ENCODE results near the gene TRHDE. TPM values are rescaled to one million over a fixed set of nuclear protein-coding genes. Genes with fewer than 3 reads are reported as not detected.
"Not testable (repeated sequence)": the region's sequence is repeated elsewhere in the genome, so short reads cannot be mapped to it uniquely, and the experiment has no call there.

TRHDE gene
- total and polyA plus RNA-seq, 8 donors = 1.9 to 30.2 (median 17.9) TPM

DNA sequence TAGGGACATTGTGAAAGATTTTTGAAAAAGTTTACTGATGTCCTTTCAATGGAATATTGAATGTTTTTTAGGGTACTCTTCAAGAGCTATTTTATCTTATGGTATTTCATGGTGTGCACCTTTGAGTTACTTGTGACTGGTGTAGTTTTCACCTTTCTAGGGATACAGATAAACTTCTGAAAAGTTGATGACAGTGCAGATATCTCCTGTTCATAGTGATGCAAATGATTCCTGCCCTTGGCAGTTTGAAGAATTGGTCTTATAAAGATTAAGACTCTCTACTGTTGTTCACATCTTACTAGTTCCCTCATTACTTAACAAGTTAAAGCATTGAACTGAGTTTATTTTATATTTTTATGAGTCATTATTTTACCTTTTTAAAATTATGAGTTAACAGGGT lies 408.9 kb downstream of the TRHDE start:
- H3K9me3 ChIP-seq = no peaks in the 10 kb centered on the region
- no peak for DNase-seq
- H3K4me3 ChIP-seq = no peak overlapping the region
- no peak for ATAC-seq
- TF ChIP-seq, protein P1, sequence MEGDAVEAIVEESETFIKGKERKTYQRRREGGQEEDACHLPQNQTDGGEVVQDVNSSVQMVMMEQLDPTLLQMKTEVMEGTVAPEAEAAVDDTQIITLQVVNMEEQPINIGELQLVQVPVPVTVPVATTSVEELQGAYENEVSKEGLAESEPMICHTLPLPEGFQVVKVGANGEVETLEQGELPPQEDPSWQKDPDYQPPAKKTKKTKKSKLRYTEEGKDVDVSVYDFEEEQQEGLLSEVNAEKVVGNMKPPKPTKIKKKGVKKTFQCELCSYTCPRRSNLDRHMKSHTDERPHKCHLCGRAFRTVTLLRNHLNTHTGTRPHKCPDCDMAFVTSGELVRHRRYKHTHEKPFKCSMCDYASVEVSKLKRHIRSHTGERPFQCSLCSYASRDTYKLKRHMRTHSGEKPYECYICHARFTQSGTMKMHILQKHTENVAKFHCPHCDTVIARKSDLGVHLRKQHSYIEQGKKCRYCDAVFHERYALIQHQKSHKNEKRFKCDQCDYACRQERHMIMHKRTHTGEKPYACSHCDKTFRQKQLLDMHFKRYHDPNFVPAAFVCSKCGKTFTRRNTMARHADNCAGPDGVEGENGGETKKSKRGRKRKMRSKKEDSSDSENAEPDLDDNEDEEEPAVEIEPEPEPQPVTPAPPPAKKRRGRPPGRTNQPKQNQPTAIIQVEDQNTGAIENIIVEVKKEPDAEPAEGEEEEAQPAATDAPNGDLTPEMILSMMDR (IDR thresholded peaks at IDR 0.05) = no peak
- no peak for FAIRE-seq
- H3K36me3 ChIP-seq = no peaks in the 10 kb centered on the region
- no peaks in the 10 kb centered on the region for H3K4me1 ChIP-seq
- H3K27me3 ChIP-seq = no peaks in the 10 kb centered on the region
- H3K27ac ChIP-seq = no peak overlapping the region
- intact Hi-C loops (cut with DNase I) = no loop called here

DNA sequence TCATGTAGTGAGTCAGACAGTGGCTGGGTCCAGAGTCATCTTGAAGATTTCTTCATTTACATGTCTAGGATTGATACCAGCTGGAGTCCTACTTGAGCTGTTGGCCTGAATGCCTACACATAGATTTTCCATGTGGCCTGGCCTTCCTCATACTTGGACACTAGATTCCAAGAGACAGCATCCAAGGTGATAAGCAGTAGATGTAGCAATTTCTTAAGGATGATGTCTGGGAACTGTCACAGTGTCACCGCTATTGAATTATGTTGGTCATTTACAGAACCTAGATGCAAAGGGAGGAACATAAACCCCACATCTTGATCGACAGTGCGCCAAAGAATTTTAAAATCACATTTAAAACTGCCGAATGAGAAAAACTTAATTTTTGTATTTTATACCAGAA lies 412.3 kb downstream of the TRHDE start:
- TF ChIP-seq, protein P1 (IDR thresholded peaks at IDR 0.05) = no peak
- no peak for FAIRE-seq
- H3K4me1 ChIP-seq = no peaks in the 10 kb centered on the region

DNA sequence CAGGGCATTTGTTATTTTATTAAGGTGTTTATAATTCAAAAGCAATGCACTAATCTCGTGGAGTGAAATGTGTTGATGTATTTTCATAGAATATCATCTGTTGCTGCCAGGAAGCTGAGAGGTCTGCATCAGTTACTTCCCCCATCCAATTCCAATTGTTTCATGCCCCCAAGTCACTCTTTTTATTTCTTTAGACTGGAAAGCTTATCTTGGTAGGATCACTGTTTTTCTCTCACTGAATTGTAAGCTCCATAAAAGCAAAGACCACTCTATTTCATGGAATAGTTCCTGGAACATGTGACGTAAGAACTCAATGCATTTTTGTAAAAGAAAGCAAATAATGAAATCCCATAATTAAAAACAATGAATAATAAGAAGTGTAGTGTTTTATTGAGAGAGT lies 420.2 kb downstream of the TRHDE start:
- no peak for DNase-seq
- 60% methylated on average over 2 of the region's 2 CpGs for WGBS, 2 donors
- no peak for FAIRE-seq

More for the DNA sequence above, 412.3 kb downstream of the TRHDE start:
- Histone ChIP-seq H3K27ac (no peak overlapping the region), H3K27me3 (no peaks in the 10 kb centered on the region), H3K9me3 (no peaks in the 10 kb centered on the region), H3K4me3 (no peak overlapping the region), H3K36me3 (no peaks in the 10 kb centered on the region)
- WGBS, 2 donors = 85 to 92% methylated on average over 4 of the region's 4 CpGs
- intact Hi-C loops (cut with DNase I) = no loop called here
- DNase-seq (no peak), ATAC-seq (no peak)

DNA sequence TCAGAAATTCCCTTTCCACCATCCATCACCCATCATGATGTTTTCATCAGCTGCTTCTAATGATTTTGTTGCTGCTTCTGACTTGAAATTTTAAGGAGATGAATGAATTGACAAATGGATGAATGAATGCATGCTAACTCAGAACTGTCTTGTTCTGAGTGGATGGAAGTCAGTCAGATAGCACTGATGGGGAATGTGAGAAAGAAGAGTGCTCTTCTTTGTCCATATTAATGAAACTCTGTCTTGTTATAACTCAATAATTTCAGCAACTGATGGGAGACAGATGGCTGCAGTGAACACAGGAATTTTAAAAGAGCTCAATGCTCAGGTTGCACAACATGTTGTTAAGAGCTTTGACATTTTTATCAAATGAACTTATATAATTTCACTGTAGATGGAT lies 422.0 kb downstream of the TRHDE start:
- ATAC-seq = no peak
- H3K9me3 ChIP-seq = no peaks in the 10 kb centered on the region
- intact Hi-C loops (cut with DNase I) = no loop called here

More for the DNA sequence above, 420.2 kb downstream of the TRHDE start:
- TF ChIP-seq, protein P1 (IDR thresholded peaks at IDR 0.05) = no peak
- intact Hi-C loops (cut with DNase I) = no loop called here
- no peak overlapping the region for H3K4me3 ChIP-seq
- H3K36me3 ChIP-seq = no peaks in the 10 kb centered on the region
- no peaks in the 10 kb centered on the region for H3K27me3 ChIP-seq
- ATAC-seq = no peak
- no peak overlapping the region for H3K27ac ChIP-seq
- H3K4me1 ChIP-seq = no peaks in the 10 kb centered on the region
- no peaks in the 10 kb centered on the region for H3K9me3 ChIP-seq

DNA sequence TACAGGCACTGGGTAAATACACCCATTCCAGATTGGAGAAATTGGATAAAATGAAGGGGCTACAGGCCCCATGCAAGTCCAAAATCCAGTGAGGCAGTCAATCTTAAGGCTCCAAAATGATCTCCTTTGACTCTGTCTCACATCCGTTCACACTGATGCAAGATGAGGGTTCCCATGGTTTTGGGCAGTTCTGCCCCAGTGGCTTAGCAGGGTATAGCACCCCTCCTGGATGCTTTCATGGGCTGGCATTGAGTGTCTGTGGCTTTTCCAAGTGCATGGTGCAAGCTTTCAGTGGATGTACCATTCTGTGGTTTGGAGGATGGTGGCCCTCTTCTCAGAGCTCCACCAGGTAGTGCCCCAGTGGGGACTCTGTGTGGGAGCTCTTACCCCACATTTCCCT lies 427.2 kb downstream of the TRHDE start:
- no peak for ATAC-seq
- no peak overlapping the region for H3K27ac ChIP-seq
- 80 to 95% methylated on average over 1 of the region's 1 CpG for WGBS, 2 donors
- no peaks in the 10 kb centered on the region for H3K9me3 ChIP-seq
- DNase-seq = no peak
- H3K36me3 ChIP-seq = no peaks in the 10 kb centered on the region
- FAIRE-seq = no peak
- intact Hi-C loops (cut with DNase I) = no loop called here
- TF ChIP-seq, protein P1 (IDR thresholded peaks at IDR 0.05) = no peak
- H3K4me1 ChIP-seq = no peaks in the 10 kb centered on the region
- H3K4me3 ChIP-seq = no peak overlapping the region
- H3K27me3 ChIP-seq = no peaks in the 10 kb centered on the region

More for the DNA sequence above, 422.0 kb downstream of the TRHDE start:
- Histone ChIP-seq H3K4me3 (no peak overlapping the region), H3K27ac (no peak overlapping the region), H3K4me1 (no peaks in the 10 kb centered on the region), H3K36me3 (no peaks in the 10 kb centered on the region), H3K27me3 (no peaks in the 10 kb centered on the region)
- FAIRE-seq (no peak), DNase-seq (no peak)
- TF ChIP-seq, protein P1 (IDR thresholded peaks at IDR 0.05) = no peak

DNA sequence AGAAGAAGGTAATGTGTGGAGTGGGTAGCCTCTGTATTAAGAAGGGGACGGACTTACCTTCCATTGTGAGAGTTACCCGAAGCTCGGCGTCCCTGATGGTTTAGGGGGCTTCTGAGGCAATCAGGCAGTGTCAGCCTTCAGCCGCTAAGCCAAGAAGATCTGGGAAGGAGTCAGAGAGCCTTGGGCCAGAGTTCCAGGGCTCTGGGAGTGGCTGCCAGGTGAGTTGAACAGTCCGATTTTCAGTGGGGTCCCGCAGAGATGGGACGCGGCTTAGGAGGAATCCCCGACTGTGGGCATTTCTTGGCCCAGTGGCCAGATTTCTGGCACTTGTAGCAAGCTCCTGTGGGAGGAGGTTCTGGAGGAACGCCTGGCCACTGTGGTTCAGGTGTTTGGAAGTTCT lies 439.9 kb downstream of the TRHDE start:
- H3K4me3 ChIP-seq; DNase-seq; H3K27me3 ChIP-seq; H3K4me1 ChIP-seq; H3K9me3 ChIP-seq; FAIRE-seq; ATAC-seq; intact Hi-C loops (cut with DNase I); H3K36me3 ChIP-seq; H3K27ac ChIP-seq: not testable (repeated sequence)
- 86 to 91% methylated on average over 11 of the region's 11 CpGs for WGBS, 2 donors
